ENCODE data around the gene GPATCH3. TPM values are rescaled to one million over a fixed set of nuclear protein-coding genes. Genes with fewer than 3 reads are reported as not detected.

Gene GPATCH3
- total RNA-seq, 1 donor from 2014 or later, result 20.4 TPM

GRCh38 chr1:26938004-26938658, 37.9 kb upstream of the GPATCH3 start:
- Mint-ChIP-seq H3K4me1 (ENCODE audit: unreplicated experiment) (peaks cover 9% of the 10 kb centered on the region), H3K4me3 (ENCODE audit: unreplicated experiment) (no peak overlapping the region), H3K27ac (ENCODE audit: unreplicated experiment) (no peak overlapping the region), H3K27me3 (ENCODE audit: unreplicated experiment) (no peaks in the 10 kb centered on the region), H3K36me3 (ENCODE audit: unreplicated experiment) (peaks cover 17% of the 10 kb centered on the region), H3K9me3 (ENCODE audit: unreplicated experiment) (no peaks in the 10 kb centered on the region)
- TF ChIP-seq CTCF (IDR thresholded peaks at IDR 0.05), result no peak
- DNase-seq (ENCODE audit: extremely low spot score, unreplicated experiment), result no peak

- Mint-ChIP-seq H3K9me3 (ENCODE audit: unreplicated experiment) (no peaks in the 10 kb centered on the region), H3K4me1 (ENCODE audit: unreplicated experiment) (peaks cover 9% of the 10 kb centered on the region), H3K4me3 (ENCODE audit: unreplicated experiment) (no peak overlapping the region), H3K36me3 (ENCODE audit: unreplicated experiment) (peaks cover 15% of the 10 kb centered on the region), H3K27me3 (ENCODE audit: unreplicated experiment) (no peaks in the 10 kb centered on the region), H3K27ac (ENCODE audit: unreplicated experiment) (no peak overlapping the region)
- DNase-seq (ENCODE audit: extremely low spot score, unreplicated experiment), result no peak
- TF ChIP-seq CTCF (IDR thresholded peaks at IDR 0.05), result no peak
Observed at GRCh38 chr1:26936823-26937222, 36.6 kb upstream of the GPATCH3 start.

- Mint-ChIP-seq H3K27ac (ENCODE audit: unreplicated experiment) (no peak overlapping the region), H3K9me3 (ENCODE audit: unreplicated experiment) (no peaks in the 10 kb centered on the region), H3K36me3 (ENCODE audit: unreplicated experiment) (peaks cover 23% of the 10 kb centered on the region), H3K27me3 (ENCODE audit: unreplicated experiment) (no peaks in the 10 kb centered on the region), H3K4me1 (ENCODE audit: unreplicated experiment) (no peaks in the 10 kb centered on the region), H3K4me3 (ENCODE audit: unreplicated experiment) (no peak overlapping the region)
- TF ChIP-seq CTCF (IDR thresholded peaks at IDR 0.05), result no peak
- no peak for DNase-seq (ENCODE audit: extremely low spot score, unreplicated experiment)
Observed at GRCh38 chr1:26932531-26932930, 32.3 kb upstream of the GPATCH3 start.

DNA sequence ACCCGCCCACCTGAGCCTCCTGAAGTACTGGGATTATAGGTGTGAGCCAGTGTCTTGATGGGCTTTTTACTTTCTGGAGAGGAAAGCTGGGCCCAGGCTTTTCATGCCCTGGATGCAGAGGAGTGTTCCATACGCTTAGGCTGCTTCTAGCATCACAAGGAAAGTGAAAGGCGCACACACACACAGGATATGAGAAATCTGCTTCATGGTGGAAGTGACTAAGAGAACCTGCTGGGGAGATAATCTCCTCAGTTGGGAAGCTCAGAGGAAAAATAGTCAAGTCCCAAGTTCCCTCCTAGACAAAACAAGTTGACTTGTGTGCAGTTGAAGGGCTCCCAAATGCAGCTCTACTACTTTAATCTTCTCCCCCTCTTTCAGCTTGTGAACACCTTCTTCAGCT, 23.4 kb upstream of the GPATCH3 start:
- peaks cover 25% of the 10 kb centered on the region for H3K36me3 Mint-ChIP-seq (ENCODE audit: unreplicated experiment)
- no peak overlapping the region for H3K27ac Mint-ChIP-seq (ENCODE audit: unreplicated experiment)
- no peaks in the 10 kb centered on the region for H3K27me3 Mint-ChIP-seq (ENCODE audit: unreplicated experiment)
- TF ChIP-seq CTCF (IDR thresholded peaks at IDR 0.05), result no peak
- no peaks in the 10 kb centered on the region for H3K9me3 Mint-ChIP-seq (ENCODE audit: unreplicated experiment)
- no peak overlapping the region for H3K4me3 Mint-ChIP-seq (ENCODE audit: unreplicated experiment)
- DNase-seq (ENCODE audit: extremely low spot score, unreplicated experiment), result no peak
- H3K4me1 Mint-ChIP-seq (ENCODE audit: unreplicated experiment), result peaks cover 25% of the 10 kb centered on the region

DNA sequence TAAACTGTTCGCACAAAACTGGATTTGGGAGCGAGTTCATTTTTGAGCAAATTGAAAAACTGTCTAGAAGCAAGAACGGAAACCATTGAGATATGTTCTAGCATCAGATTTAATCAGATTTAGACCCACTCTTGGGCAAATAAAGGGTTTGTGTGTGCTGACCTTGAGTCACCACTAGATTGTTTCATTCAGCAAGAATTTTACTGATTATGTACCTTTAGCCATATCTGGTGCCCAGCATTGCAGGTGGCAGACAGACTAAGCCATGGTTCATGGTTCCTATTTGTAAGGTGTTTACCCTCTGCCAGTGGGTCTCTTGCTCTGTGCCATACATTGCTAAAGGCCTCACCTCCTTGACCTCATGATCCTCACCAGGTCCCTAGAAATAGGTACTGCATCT, 22.6 kb upstream of the GPATCH3 start:
- peaks cover 25% of the 10 kb centered on the region for H3K4me1 Mint-ChIP-seq (ENCODE audit: unreplicated experiment)

More for the DNA sequence above, 22.6 kb upstream of the GPATCH3 start:
- DNase-seq (ENCODE audit: extremely low spot score, unreplicated experiment), result no peak
- no peaks in the 10 kb centered on the region for H3K27me3 Mint-ChIP-seq (ENCODE audit: unreplicated experiment)
- no peak for TF ChIP-seq CTCF (IDR thresholded peaks at IDR 0.05)
- peak overlapping the region; percentile 96 for H3K4me3 Mint-ChIP-seq (ENCODE audit: unreplicated experiment)
- H3K27ac Mint-ChIP-seq (ENCODE audit: unreplicated experiment), result no peak overlapping the region
- no peaks in the 10 kb centered on the region for H3K9me3 Mint-ChIP-seq (ENCODE audit: unreplicated experiment)
- H3K36me3 Mint-ChIP-seq (ENCODE audit: unreplicated experiment), result peaks cover 18% of the 10 kb centered on the region

Data from osteocyte (in vitro differentiated cells).